ENCODE data around the gene TTC5.

DNA sequence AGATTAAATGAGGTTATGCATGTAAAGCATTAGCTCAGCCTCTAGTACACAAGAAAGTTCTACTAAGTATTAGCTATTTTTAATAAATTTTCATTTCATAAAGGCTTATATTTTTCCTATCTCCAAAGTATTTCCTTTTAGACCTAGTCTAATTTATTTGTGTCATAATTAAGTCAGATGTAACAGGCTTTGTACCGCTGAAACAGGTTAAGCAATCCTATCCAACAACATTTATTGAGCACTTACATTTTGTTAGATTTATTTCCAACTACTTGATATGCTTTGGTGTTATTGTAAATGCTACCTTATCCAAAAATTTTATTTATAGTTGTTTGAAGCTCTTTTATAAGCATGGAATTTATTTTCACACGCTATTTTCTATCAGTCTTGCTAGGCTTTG lies 35.9 kb upstream of the TTC5 start:
- TF ChIP-seq POLR2AphosphoS5 (IDR thresholded peaks at IDR 0.05) (no peak), POLR2A (IDR thresholded peaks at IDR 0.05) (no peak)
- TF ChIP-seq, protein P1, sequence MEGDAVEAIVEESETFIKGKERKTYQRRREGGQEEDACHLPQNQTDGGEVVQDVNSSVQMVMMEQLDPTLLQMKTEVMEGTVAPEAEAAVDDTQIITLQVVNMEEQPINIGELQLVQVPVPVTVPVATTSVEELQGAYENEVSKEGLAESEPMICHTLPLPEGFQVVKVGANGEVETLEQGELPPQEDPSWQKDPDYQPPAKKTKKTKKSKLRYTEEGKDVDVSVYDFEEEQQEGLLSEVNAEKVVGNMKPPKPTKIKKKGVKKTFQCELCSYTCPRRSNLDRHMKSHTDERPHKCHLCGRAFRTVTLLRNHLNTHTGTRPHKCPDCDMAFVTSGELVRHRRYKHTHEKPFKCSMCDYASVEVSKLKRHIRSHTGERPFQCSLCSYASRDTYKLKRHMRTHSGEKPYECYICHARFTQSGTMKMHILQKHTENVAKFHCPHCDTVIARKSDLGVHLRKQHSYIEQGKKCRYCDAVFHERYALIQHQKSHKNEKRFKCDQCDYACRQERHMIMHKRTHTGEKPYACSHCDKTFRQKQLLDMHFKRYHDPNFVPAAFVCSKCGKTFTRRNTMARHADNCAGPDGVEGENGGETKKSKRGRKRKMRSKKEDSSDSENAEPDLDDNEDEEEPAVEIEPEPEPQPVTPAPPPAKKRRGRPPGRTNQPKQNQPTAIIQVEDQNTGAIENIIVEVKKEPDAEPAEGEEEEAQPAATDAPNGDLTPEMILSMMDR (IDR thresholded peaks at IDR 0.05): no peak

Data from transverse colon (tissue), 4 donors.